HG03196 (cell line): ENCODE results near the gene PCIF1.
"Not testable (repeated sequence)": the region's sequence is repeated elsewhere in the genome, so short reads cannot be mapped to it uniquely, and the experiment has no call there.

Experiments
- ATAC-seq: cut with Tn5 transposase; IDR thresholded peaks from one replicate; pipeline ENCODE4 v1.9.1; 2021; ENCODE audit not compliant: unreplicated experiment

Gene PCIF1

DNA sequence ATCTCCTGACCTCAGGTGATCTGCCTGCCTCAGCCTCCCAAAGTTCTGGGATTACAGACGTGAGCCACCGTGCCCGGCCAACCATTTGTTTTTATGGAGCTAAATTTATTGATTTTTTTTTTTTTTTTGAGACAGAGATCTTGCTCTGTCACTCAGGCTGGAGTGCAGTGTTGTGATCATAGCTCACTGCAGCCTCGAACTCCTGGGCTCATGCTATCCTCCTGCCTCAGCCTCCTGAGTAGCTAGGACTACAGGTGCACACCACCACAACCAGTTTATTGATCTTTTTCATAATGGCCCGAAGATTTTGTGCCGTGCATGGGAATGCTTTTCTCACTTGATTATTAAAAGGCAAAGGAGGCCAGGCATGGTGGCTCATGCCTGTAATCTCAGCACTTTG lies 54.3 kb downstream of the PCIF1 start:
- ATAC-seq = not testable (repeated sequence)

- ATAC-seq = no peak
Measured at GRCh38 chr20:45991616-45992015, 57.1 kb downstream of the PCIF1 start.

- ATAC-seq = no peak
Measured at GRCh38 chr20:45993197-45993951, 58.9 kb downstream of the PCIF1 start.

DNA sequence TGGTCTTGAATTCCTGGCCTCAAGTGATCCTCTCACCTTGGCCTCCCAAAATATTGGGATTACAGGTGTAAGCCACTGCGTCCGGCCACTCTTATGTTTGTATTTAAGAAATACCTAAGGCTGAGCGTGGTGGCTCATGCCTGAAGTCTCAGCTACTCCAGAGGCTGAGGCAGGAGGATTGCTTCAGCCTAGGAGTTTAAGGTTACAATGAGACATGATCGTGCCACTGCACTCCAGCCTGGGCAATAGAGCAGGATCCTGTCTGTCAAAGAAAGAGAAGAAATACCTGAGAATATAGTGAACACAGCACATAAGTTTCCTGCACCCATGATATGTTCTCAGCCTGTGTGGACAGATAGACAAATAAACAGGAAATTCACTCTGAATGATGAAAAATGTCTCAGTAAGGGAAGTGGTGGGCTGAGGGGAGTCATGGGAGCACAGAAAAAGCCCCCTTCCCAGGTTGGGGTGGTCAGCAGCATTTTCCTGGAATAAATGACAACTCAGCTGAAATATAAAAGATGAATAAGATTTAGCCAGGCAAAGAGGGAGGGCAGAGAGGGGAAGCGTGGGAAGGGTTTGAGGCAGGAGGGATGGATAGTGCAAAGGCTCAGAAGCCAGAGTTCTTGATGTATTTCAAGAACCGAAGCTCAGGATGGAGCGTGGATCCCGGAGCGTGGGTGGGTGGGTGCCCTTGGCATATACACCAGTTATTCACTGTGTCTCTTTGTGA lies 60.4 kb downstream of the PCIF1 start:
- no peak for ATAC-seq

DNA sequence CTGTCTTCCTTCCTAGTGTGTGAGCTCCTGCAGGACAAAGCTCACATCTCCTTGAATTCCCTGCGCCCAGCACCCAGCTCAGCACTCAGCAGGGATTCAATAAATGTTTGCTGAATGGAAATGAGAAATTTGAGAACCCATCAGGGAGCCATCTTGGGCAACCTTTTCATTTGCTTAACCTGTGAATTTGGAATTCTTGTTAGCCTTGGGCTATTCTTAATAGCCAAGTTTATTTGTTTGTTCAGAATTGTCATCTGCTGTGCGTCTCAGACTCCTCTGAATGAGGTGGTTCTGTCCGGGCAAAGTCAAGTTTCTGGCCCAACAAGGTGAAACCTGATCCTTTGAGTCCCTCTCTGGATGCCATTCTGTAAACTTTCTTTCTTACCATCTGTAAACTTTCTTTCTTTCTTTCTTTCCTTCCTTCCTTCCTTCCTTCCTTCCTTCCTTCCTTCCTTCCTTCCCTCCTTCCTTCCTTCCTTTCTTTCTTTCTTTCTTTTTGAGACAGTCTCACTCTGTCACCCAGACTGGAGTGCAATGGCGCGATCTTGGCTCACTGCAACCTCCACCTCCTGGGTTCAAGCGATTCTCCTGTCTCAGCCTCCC lies 61.1 kb downstream of the PCIF1 start:
- not testable (repeated sequence) for ATAC-seq

DNA sequence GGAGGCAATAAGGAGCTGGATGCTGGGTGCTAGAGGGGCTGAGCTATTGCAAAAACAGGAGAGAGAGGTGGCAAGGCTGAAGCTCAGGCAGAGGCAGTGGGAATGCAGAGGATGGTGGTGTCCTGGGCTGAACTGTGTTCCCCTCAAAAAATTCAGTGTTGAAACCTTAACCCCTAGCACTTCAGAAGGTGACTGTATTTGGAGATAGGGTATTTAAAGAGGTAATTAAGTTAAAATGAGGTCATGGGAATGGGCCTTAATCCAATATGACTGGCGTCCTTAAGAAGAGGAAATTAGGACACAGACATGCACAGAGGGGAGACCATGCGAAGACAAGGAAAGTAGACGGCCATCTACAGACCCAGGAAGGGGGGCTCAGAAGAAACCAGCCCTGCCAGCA lies 62.7 kb downstream of the PCIF1 start:
- ATAC-seq = no peak
